HG03025 (cell line): ENCODE measurements around the gene TRAF7.

Source experiments
- ATAC-seq: cut with Tn5 transposase; IDR thresholded peaks from one replicate; pipeline ENCODE4 v1.9.1; 2021; ENCODE audit warnings: mild to moderate bottlenecking, moderate library complexity; ENCODE audit not compliant: unreplicated experiment, low FRiP score

The TRAF7 gene

GRCh38 chr16:2179576-2179975 lies 24.0 kb downstream of the TRAF7 start:
- ATAC-seq = no peak

GRCh38 chr16:2180461-2180860 lies 24.9 kb downstream of the TRAF7 start:
- ATAC-seq = no peak

DNA sequence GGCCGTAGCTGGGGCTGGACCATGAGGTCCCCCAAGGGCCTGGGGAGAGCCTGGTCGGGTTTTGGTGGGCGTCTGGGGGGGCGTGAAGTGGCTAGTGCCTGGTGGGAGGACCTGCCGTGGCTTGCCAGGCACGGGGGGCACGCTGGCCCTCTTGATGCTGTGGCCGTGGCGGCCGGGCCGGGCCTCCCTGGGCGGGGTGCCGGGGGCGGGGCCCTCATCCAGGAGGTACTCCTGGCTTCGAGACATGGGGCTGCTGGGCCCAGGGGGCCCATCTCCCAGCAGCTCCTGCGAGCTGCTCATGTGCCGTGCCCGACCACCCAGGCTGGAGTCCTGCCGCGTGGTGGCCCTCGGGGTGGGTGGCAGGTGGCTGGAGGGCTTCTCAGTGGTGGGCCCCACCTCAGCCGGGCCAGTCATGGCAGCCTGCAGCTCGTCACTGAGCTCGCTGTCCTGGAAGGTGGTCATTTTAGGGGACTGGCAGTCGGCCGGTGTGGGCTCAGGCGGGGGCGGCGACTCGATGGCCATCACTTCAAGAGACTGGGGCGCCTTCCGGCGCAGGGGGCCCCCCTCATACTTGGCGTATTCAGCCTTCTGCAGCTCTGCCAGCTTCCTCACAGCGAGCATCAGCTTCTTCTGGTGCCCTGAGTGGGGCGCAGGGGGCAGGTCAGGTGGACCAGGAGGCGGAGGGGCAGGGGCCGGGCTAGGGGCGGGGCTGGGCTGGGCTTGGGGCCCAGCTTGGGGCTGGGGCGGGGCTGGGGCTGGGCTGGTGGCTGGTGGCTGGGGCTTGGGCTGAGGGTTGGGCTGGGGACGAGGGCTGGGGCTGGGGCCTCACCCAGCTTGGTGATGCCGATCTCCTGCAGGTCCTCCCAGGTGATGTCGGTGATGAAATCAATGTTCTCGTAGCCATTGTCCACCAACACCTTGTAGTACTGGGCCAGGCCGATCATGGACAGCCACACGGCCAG lies 25.7 kb downstream of the TRAF7 start:
- no peak for ATAC-seq

- ATAC-seq = no peak
These were observed 26.4 kb downstream of the TRAF7 start for GRCh38 chr16:2181952-2182351.

- ATAC-seq = no peak
These were observed 28.1 kb downstream of the TRAF7 start for GRCh38 chr16:2183671-2184070.

DNA sequence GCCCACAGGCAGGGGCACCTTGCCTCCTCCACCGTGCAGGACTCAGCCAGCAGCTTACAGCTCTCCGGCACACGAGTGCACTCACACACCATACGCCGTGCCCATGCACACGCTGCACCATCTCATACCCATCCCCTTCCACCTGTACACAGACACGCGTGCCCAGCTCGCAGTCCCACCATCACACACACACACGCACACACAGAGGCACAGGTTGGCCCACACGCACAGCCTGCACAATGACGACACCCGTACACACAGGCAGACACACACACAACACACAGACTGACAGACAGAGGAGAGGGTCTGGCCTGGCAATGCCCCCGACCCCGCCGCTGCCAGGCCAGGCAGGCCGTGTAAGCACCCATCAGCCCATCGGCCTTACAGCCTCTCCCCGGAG lies 28.8 kb downstream of the TRAF7 start:
- ATAC-seq = no peak

- ATAC-seq = no peak
These were observed 29.4 kb downstream of the TRAF7 start for GRCh38 chr16:2184962-2185361.

- no peak for ATAC-seq
These were observed 30.5 kb downstream of the TRAF7 start for GRCh38 chr16:2186064-2186463.

GRCh38 chr16:2186505-2186904 lies 30.9 kb downstream of the TRAF7 start:
- no peak for ATAC-seq

DNA sequence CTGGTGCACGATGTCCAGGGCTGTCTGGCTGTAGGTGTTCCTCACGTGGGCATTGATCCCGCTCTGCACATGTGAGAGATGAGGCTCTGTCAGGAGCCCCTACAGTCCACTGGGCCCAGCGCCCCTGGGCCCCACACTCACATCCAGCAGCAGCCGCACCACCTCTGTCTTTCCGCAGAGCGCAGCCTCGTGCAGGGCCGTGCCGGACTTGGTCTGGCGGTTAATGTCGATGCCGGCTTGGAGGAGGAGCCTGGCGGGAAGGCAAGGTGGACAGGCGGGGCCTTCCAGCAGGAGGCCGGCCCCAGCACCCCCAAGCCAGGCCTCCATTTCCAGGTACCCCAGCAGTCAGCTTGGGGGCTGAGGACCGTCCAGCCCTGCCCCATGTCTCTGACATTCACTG lies 31.6 kb downstream of the TRAF7 start:
- no peak for ATAC-seq

DNA sequence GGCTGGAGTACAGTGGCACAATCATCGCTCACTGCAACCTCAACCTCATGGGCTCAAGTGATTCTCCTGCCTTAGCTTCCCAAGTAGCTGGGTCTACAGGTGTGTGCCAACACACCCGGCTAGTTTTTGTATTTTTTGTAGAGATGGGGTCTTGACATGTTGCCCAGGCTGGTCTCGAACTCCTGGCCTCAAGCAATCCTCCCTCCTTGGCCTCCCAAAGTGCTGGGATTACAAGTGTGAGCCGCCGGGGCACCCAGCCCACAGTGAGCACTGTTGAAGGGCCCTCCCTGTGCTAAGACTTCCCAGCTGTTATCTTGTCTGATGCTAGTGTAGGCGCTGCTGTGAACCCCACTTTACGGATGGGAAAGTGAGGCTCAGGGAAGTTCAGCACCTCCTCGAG lies 32.8 kb downstream of the TRAF7 start:
- no peak for ATAC-seq

DNA sequence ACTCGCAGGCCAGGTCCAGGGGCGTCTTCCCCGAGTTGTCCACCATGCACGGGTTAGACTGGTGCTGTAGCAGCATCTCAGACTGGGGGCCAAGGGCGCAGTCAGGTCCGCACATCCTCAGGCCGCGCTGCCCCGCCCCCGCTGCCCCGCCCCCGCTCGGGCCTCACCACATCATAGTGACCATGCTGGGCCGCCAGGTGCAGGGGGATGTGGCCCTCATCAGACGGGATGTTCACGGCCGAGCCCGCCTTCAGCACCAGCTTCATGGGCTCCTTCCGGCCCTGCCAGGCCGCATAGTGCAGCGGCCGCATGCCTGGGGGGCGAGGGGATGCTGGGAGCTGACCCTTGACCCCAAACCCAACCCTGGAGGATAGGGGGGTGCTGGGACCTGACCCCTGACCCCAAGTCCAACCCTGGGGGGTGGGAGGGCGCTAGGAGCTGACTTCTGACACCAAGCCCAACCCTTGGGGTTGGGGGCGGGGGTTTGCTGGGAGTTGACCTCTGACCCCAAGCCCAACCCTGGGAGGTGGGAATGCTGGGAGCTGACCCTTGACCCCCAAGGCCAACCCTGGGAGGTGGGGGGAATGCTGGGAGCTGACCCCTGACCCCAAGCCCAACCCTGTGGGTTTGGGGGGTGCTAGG lies 33.8 kb downstream of the TRAF7 start:
- no peak for ATAC-seq

- no peak for ATAC-seq
These were observed 34.5 kb downstream of the TRAF7 start for GRCh38 chr16:2190002-2190658.

- ATAC-seq = no peak
These were observed 35.3 kb downstream of the TRAF7 start for GRCh38 chr16:2190659-2191445.

DNA sequence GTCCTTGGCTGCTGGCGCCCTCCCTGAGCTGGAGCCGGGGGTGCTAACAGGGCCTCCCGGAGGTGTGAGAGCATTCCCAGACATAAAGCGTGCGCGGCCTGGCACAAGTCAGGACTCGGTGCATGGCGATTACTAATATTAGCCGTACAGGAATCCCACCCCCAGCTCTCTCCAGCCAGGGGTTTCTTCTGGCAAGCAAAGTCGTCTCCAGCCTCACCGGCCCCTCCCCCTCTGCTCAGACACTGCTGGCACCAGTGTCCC lies 35.8 kb downstream of the TRAF7 start:
- no peak for ATAC-seq

DNA sequence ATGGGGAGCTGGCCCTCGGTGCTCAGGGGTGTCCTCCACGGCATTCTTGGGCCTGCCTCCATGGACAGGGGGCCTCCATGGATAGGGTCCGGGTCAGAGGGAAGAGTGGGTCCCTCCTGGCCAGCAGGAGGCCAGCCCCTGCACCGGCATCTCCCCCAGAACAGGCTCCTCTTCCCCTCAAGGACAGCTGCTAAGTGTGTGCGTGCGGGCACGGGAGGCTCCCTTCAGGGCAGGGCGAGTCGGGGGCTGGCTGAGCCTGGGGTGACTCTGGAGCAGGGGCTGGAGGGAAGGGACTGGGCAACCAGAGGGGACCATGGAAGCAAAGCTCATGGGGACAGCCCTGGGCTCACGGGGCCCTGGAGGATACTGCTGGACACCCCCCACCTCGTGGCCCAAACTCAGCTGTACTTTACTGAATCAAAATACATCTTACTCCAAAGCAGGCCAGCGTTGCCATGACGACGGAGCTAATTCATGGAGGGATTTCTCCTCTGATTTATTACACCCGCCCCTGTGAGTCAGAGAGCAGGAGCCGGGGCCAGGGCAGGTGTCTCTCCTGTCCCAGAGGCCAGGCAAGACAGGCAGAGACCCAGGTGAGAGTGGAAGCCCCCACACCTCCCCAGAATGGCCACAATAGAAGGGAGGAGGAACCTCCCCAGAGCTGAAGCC lies 38.7 kb downstream of the TRAF7 start:
- ATAC-seq = no peak

GRCh38 chr16:2194852-2195321 lies 39.3 kb downstream of the TRAF7 start:
- no peak for ATAC-seq

DNA sequence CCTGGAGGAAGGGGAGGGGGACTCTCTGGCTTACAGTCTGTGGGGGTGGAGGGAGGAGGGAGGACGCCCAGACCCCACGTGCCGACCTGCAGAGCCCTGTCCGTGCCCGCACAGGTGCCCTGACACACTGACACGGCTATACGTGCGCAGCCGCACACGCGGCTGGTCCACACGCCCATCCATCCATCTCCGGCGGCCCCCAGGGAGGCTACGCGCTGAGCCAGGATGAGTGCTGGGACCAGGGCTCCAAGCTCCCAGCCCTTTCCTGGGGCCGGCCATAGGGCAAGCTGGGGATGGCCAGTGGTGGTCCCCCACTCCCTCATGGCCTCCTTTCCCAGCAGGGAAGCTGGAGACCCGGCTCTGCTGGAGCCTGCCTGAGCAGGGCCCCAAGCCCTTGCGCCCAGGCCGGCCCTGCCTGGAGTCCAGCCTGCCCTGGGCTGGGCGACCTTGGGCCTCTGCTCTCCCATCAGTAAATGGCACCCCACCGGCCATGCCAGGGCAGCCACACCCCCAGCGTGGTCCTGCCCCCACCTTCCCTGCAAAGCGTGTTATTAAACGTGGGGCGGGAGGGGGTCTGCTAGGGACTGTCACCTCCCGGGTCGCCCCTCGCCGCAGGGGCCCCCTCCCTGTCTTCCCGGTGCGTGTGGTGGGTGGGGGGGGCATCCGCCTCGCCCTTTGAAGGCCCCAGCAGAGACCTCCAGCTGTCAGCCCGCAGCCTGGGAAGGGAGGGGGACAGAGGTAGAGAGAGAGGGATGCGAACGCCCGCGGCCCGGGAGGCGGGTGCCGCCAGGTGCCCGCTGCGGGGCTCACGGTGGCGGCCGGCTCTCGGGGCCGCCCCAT lies 40.0 kb downstream of the TRAF7 start:
- ATAC-seq = no peak
